HG02678 (cell line): ENCODE results near the gene KLHL17.

ENCODE experiments used
- ATAC-seq: cut with Tn5 transposase; IDR thresholded peaks from one replicate; pipeline ENCODE4 v1.9.1; 2021; ENCODE audit warnings: mild to moderate bottlenecking, moderate library complexity; ENCODE audit not compliant: unreplicated experiment

The KLHL17 gene

DNA sequence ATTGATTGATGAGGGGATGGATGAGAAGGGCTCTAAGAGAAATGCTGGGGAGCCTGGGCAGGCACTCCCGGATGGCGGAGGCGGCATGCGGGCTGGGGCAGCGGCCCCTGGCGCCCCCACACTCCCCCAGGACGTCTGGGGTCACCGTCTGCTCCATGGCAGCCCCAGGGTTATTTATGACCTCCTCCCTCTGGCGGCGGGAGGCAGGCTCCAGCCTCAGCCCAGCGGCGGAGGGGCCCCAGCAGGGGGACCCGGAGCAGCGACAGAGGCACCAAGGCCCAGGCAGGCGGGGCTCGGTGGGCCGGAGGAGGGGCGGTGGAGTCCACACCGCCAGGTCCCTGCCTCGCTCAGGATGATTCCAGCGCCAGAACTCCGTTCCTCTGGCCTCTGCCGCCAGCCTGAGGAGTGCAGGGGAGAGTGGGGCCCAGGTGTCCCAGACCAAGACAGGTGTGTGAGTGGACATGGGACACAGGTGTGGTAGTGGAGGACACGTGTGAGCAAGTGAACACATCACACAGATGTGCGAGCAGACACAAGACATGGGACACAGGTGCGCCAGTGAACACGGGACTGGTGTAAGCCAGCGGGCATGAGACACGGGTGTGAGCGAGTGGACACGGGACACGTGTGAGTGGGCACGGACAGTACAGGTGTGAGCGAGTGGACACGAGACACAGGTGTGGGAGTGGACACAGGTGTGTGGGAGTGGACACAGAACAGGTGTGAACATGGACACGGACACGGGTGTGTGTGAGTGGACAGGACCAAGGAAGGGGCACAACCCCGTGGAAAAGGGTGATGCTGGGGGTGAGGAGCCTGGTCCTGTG, 39.2 kb upstream of the KLHL17 start:
- no peak for ATAC-seq

DNA sequence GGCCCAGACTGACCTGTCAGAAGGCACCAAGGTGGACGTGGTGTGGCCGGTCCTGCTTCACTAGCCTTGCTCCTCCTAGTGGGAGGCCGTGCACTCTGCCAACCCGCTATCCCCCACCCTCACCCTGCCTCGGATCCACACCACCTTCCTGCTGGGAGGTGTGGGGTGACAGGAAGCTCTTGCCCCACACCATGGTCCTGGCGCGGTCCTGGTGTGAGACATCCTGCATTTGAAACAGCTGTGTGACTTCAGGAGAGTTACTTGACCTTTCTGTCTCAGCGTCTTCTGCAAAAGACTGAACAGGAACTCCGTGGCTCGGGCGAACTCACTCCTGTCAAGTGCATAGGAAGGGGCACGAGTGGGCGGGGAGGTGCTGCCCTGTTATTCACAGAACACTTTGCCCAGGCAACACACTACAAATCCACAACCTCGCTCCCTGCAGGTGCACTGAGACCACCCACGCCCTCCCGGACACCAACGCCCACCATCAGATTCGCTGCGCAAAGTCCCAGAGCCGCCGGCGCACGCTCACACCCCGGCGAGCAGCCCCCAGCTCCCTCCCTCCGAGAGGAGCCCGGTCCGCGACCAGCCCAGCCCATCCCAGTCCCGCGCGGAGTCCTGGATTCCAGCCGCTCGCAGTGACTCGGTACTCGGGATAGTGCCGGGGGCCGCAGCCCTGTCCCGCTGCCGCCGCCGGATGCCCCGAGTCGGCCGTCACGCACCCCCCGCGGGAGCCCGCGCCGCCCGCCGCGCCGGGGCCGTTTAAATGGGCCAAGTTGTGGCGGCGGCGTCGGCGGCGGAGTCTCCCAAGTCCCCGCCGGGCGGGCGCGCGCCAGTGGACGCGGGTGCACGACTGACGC, 37.0 kb upstream of the KLHL17 start, which contains the start of gene SAMD11:
Gene SAMD11, plus strand, starts transcription at position 793 of the 860 bp plus-strand sequence. CDS start 509 bp downstream, outside the sequence.
- no peak for ATAC-seq

DNA sequence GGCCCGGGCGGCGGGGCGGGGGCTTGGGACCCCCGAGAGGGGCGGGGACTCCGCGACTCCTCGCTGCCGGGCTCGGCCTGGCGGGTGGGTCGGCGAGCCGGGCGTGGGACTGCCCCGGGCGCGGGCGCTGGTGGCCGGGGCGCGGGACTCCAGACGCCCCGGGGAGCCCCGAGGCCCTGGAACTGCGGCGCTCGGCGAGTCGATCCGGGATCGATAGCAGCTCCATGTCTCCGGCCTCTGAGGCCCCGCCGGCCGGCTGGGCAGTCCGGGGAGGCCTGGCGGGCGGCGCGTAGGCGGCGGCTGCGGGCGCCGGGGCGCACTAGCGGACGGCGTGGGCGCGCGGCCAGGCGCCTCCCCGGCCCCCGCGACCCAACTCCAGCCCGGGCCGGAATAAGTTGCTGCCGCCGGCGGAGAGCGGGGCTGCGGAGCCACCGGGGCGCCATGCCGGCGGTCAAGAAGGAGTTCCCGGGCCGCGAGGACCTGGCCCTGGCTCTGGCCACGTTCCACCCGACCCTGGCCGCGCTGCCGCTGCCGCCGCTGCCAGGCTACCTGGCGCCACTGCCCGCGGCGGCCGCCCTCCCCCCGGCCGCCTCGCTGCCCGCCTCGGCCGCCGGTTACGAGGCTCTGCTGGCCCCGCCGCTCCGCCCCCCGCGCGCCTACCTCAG, 36.3 kb upstream of the KLHL17 start:
- no peak for ATAC-seq

DNA sequence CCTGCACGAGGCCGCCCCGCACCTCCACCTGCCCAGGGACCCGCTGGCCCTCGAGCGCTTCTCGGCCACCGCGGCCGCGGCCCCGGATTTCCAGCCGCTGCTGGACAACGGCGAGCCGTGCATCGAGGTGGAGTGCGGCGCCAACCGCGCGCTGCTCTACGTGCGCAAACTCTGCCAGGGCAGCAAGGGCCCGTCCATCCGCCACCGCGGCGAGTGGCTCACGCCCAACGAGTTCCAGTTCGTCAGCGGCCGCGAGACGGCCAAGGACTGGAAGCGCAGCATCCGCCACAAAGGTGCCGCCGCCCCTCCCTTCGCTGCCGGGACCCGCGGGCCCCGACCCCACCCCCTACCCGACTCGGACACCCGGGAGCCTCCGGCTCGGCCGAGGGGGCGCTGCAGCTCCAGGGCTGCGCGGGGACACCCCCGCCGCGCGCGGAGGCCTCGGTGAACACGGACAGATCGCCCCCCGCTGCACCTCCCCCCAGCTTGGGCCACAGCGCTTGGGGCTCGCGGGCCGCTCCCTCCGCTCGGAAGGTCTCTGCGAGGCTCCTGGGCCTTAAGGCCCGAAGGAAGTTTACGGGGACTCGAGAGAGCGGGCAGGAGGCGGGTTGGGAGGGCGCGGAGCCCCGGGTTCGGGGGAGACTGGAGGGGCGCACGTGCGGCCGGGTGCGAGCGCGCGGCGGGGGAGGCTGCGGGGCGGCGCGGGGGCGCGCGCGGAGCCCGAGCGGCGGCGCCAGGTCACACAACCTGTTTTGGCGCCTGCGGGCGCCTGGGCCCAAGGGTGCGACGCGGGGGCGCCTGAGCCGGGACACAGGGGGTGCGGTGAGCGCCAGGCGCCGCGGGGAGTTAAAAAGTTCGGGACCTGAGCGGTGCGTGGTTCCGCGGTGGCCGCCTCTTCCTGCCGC, 35.5 kb upstream of the KLHL17 start:
- ATAC-seq, result no peak

DNA sequence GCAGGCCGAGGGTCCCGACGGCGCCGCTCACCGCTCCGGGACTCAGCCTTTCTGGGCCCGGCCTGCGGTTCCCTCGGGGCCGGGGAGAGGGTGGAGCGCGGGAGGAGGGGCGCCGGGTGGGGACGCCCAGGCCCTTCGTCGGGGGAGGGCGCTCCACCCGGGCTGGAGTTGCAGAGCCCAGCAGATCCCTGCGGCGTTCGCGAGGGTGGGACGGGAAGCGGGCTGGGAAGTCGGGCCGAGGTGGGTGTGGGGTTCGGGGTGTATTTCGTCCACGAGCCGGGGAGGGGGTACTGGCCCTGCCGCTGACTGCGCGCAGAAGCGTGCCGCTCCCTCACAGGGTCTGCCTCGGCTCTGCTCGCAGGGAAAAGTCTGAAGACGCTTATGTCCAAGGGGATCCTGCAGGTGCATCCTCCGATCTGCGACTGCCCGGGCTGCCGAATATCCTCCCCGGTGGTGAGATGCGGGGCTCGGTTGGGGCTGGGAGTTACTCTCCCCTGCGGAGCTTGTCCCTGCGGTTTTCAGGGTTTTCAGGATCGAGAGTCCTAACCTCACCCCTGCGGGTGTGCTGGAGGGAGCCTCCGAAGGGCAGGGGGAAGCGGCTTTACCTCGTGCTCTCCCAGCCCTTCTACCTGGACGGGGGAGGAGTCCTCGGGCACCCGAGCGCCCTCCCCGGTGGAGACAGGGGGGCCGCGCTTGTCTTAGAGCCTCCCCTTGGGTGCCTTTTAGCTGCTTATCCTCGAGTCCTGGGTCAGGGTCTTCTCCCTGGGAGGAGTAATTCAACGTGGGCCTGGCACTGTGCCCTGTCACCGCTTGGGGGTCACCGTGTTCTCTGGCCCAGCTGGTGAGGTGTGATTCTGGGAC, 34.6 kb upstream of the KLHL17 start:
- ATAC-seq, result no peak

DNA sequence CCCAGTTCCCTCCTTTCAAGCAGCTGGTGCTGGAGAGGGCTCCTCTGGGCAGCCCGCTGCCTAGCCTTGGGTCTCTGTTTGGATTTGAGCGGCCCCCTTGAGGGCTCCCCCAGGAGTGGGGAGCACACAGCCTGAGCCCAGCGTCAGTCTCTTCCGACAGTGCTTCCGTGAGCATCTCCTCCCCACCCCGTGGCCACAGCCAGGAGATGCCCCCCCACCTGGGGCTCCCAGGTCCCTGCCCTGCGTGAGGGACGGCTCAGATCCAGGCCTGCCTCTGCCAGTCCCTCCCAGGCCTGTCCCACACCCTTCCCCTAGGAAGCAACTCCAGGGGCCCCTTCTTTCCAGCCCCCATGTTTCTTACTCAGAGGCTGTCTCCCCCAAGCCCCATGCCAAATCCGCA, 33.1 kb upstream of the KLHL17 start:
- ATAC-seq, result no peak

DNA sequence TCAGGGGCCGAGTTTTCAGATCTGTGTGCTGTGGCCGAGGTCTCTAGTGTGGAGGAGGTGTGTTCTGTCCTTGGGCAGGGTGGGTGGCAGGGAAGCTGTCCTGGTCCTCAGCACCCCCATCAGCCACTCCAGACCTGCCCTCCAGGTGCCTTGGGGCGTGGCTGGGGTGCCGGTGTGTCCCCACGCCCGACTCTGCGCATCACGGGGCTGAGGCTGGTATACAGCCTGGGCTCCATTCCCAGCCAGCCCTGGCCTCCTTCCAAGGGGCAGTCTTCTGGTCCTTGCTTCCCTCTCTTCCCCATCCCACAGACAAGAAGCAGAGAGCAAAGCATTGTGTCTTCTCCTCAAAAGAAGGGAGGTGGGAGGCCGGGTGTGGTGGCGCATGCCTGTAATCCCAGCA, 32.6 kb upstream of the KLHL17 start:
- no peak for ATAC-seq

DNA sequence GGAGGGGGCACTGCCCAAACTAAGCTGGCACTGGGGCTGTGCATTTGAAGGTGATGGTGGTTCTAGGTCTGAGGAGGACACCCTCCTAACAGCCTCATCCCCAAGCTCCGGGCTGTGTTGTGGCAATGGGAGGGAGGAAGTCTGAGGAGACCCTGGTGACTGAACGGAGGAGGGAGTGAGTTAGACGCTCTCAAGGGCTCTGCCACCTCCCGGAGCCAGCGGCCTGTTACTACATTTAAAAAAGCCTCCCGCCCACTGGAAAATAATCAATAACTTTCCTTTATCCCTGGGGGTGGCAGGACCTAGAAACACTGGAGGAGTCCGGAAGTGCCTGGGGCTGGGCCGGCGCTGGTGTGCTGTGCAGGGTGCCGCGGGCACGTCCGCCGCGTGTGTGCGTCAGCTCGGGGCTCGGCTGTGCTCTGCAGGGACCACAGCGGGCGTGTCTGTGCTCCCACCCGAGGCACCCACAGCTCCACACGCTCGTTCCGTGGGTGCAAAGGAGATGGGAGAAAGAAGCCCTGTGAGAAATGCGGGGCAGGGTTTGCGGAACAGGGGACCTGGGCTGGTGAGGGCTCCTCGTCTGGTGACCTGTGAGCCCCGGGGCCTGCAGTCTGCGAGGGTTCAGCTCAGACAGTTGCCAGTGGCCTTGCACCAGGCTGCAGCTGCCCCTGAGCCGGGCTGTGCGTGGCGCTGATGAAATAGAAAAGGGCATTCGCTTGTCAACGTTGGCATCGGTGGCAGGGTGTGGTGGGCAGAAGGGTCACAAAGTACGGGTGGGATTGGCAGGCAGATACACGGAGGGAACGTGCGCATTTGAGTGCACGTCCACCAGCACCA, 31.3 kb upstream of the KLHL17 start:
- ATAC-seq, result no peak

DNA sequence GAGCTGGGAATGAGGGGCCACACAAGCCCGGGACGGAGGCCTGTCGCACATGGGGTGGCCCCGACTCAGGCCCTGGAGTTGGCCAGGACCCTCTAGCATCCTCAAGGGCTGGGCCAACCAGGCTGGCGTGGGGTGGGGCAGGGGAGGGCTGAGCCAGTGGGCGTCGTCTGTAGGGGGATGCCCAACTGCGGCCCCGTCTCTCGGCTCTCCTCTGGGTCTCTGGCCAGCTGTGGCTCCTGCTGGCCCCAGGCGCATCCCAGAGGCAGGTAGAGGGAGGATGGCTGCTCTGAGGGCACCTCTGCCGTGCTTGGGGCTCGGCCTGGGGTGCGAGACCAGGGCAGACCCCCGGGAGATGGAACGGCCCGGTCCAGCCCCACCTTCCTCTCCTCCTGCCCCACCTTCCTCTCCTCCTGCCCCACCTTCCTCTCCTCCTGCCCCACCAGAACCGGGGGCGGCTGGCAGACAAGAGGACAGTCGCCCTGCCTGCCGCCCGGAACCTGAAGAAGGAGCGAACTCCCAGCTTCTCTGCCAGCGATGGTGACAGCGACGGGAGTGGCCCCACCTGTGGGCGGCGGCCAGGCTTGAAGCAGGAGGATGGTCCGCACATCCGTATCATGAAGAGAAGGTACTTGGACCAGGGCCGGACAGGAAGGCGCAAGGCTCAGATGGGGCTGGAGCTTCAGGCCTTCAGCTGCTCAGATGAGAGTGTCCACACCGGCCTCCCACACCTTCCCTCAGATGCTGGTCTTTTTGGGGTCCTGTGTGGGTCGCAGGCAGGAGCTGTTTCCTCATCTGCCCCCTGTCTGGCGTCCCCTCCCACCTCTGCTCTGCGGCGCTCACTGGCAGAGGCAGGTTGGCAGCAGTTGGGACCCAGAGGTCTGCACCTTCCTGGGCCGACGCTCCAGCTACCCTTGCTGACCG, 30.4 kb upstream of the KLHL17 start:
- no peak for ATAC-seq

DNA sequence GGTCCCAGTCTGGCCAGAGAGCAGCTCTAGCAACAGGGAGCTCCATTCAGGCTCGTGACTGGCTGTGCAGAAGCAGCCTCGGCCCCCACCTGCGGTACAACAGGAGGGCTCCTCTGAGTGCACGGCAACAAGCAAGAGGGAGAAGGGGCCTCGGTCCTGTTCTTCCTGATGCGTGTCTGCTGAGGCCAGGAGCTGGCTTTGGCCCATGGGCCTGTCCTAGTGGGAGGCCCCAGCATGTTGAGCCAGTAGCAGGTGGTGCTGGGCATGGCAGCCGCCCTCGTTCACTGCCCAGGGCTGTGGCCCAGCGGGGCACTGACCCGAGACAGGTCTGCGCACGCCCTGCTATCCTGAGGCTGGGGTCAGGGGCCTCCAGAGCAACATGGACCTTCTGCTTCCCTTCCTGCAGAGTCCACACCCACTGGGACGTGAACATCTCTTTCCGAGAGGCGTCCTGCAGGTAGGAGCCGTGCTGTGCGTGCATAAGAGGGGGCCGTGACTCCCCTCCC, 29.7 kb upstream of the KLHL17 start:
- no peak for ATAC-seq

DNA sequence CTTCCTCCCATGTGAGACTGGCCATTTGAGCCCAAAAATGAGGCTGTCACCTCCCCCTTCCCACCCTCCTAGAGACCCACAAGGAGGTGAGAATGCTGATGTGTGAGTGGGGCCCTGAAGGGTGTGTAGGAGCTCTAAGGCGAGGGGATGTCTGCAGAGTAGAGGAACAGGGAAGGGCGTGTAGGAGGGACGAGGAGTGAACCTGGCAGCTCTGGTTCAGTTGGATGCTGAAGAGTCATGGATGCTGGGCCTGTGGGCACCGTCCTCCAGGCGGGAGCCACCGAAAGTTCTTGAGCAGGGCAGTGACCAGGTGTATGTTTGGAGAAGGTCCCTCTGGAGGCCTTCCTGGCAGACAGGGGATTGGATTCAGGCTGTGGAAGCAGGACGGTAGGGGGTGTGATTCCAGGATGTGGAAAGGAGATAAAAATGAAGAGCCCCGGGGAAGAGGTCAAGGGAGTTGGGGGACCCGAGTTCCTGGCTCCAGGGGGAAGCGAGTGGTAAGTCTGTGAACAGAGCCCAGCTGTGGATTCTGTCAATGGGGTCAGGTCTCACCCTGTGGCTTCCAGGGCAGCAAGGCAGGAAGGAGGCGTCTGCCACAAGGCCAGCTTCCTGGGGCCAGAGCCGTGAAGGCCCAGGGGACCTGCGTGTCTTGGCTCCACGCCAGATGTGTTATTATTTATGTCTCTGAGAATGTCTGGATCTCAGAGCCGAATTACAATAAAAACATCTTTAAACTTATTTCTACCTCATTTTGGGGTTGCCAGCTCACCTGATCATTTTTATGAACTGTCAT, 28.8 kb upstream of the KLHL17 start:
- no peak for ATAC-seq

DNA sequence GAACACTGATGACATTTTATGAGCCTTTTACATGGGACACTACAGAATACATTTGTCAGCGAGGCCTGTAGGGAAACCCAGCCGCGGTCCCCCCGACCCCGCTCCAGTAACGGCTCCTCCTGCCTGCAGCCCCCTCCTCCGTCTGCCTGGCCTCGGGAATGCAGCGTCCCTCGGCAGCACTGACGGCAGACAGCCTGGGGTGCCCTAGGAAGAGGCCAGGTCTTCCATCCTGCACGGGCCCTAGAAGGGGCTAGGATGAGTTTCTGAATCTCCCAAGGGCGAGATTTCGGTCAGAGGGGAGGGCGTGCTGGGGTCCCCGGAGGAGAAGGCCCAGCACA, 28.2 kb upstream of the KLHL17 start:
- no peak for ATAC-seq

DNA sequence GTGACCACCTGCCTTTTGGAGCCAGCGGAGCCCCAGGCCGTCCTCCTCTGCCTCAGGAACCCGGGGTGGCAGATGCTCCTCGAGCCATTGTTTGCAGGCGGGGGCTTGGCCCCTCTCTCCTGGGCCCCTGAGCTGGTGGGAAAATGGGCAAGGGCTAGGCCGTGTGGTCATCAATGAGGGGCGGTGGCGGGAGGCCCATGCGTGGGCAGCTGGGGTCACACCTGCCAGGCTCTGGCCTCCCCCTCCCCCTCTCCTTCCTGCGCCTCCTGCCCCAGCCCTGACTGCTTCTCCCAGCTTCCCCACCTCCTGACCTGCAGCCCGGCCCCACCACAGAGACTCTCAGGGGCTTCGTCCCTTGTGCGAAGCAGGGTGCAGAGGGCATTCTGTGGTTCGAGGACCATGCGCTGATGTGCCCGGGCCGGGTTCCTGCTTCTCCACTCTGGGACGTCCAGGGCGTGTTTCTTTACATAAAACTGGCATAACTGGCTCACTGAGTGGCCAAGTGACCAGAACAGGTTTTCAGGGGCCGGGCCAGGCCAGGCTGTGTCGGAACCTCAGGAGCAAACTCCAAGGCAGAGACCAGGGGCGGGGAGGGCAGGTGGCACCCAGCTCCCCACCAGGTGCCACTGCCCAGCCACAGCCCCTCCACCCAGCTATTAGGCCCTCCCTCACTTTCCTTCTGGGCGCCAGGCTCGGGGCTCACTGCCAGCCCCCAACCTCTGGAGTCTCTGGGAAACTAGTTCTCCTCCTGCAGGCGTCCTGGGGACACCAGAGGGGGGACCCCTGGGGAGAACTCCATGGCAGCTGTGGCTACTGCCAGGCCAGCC, 27.4 kb upstream of the KLHL17 start:
- ATAC-seq, result no peak

DNA sequence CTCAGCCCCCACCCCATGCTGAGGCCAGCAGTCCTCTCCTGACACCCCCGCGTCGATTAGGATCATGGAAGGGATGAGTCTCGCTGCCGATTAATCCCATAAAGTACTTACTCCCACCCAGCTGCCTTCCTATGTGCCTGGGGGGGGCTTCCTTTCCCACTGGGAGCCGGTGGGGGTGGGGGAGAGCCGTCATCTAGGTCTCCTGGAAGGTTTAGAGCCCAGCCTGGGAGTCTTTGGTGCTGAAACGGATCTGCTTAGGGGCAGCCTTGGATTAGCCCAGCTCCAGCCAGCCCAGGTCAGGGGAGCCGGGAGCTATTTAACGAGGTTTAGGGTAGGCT, 26.8 kb upstream of the KLHL17 start:
- no peak for ATAC-seq

DNA sequence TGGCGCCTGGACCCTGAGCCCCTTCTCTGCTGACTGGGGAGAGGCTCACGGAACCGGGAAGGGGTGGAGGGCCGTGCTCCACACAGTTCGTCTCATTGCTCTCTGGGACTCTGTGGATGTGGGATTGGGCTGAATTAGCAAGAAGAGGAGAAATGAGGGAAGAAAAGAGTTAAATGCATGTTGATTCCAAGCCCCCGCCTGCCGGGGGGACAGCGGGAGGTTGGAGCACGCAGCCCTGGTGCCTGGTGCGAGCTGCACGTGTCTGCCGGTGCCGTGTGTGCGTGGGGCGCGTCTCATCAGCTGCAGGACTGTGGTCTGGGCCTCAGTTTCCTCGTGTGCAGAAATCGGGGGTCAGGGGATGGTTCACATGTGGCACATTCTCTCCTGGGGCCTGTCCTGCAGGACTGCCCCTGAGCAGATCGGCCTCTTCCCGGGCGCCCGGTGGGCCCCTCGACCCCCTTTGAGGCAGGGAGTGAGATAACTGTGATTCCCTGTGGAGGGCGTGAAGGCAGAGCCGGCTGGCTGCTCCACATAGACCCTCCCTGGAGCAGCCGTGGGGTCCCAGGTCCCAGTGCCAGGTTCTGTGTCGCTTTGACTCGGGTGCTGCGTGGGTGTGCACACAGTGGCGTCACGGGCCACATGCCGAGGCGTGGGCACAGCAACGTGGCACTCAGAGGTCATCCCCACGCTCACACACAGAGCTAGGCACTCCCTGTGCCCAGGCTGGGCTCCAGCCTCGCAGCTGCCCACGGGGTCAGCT, 25.2 kb upstream of the KLHL17 start:
- ATAC-seq, result no peak
